Measurements from ENCODE around the gene PHTF1. TPM values are rescaled to one million over a fixed set of nuclear protein-coding genes. Genes with fewer than 3 reads are reported as not detected.

The PHTF1 gene
- polyA plus RNA-seq, 2 donors = 1.6 to 2.3 TPM

- H3K9me3 ChIP-seq (ENCODE audit: control insufficient read depth in 2 of 2, insufficient read depth in 1 of 2, low read depth in 1 of 2, low read length in 1 of 2) = no peaks in the 10 kb centered on the region
- no peak overlapping the region for H3K4me3 ChIP-seq (ENCODE audit: low read depth in 1 of 2, low read length in 2 of 2)
- no peaks in the 10 kb centered on the region for H3K4me1 ChIP-seq (ENCODE audit: control insufficient read depth in 2 of 2, insufficient read depth in 2 of 2, low read length in 1 of 2)
- H3K36me3 ChIP-seq (ENCODE audit: control insufficient read depth in 2 of 2, insufficient read depth in 2 of 2, low read length in 1 of 2) = peaks cover 0 to 2% of the 10 kb centered on the region in 2 donors
- no peaks in the 10 kb centered on the region for H3K27me3 ChIP-seq (ENCODE audit: control insufficient read depth in 1 of 2, insufficient read depth in 2 of 2, low read length in 2 of 2)
- no peak overlapping the region for H3K27ac ChIP-seq (ENCODE audit: low read depth in 2 of 2, low read length in 1 of 2)
- 73 to 94% methylated on average over 5 of the region's 5 CpGs for WGBS, 2 donors
These were observed 82.8 kb downstream of the PHTF1 start for GRCh38 chr1:113676524-113676923.

DNA sequence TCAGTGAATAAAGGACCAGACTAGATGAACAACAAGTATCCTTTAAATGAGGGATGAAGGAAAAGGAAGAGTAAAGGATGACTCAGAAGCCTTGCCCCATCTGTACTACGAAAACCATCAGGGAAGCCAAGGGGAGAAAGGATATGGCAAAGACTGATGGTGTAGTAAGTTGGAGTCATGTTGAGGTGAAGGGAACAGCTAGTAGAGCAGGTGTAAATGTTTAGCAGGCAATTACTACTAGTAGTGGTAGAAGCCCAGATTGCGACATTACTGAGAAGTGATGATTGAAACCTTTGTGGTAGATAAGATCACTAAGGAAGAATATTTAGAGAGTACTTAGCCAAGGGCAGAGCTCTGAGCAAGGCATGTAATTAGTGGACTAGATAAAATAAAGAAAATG lies 84.0 kb downstream of the PHTF1 start:
- Histone ChIP-seq H3K36me3 (ENCODE audit: control insufficient read depth in 2 of 2, insufficient read depth in 2 of 2, low read length in 1 of 2) (peaks cover 0 to 2% of the 10 kb centered on the region in 2 donors), H3K4me3 (ENCODE audit: low read depth in 1 of 2, low read length in 2 of 2) (no peak overlapping the region), H3K27ac (ENCODE audit: low read depth in 2 of 2, low read length in 1 of 2) (no peak overlapping the region), H3K9me3 (ENCODE audit: control insufficient read depth in 2 of 2, insufficient read depth in 1 of 2, low read depth in 1 of 2, low read length in 1 of 2) (no peaks in the 10 kb centered on the region), H3K27me3 (ENCODE audit: control insufficient read depth in 1 of 2, insufficient read depth in 2 of 2, low read length in 2 of 2) (no peaks in the 10 kb centered on the region), H3K4me1 (ENCODE audit: control insufficient read depth in 2 of 2, insufficient read depth in 2 of 2, low read length in 1 of 2) (no peaks in the 10 kb centered on the region)
- WGBS, 2 donors = 87 to 96% methylated on average over 2 of the region's 2 CpGs

GRCh38 chr1:113674591-113674990 lies 84.7 kb downstream of the PHTF1 start:
- H3K4me3 ChIP-seq (ENCODE audit: low read depth in 1 of 2, low read length in 2 of 2) = no peak overlapping the region
- peaks cover 0 to 2% of the 10 kb centered on the region in 2 donors for H3K36me3 ChIP-seq (ENCODE audit: control insufficient read depth in 2 of 2, insufficient read depth in 2 of 2, low read length in 1 of 2)
- H3K9me3 ChIP-seq (ENCODE audit: control insufficient read depth in 2 of 2, insufficient read depth in 1 of 2, low read depth in 1 of 2, low read length in 1 of 2) = no peaks in the 10 kb centered on the region
- H3K4me1 ChIP-seq (ENCODE audit: control insufficient read depth in 2 of 2, insufficient read depth in 2 of 2, low read length in 1 of 2) = no peaks in the 10 kb centered on the region
- H3K27me3 ChIP-seq (ENCODE audit: control insufficient read depth in 1 of 2, insufficient read depth in 2 of 2, low read length in 2 of 2) = no peaks in the 10 kb centered on the region
- 97 to 100% methylated on average over 1 of the region's 1 CpG for WGBS, 2 donors
- H3K27ac ChIP-seq (ENCODE audit: low read depth in 2 of 2, low read length in 1 of 2) = no peak overlapping the region

- 86 to 90% methylated on average over 4 of the region's 4 CpGs for WGBS, 2 donors
- Histone ChIP-seq H3K9me3 (ENCODE audit: control insufficient read depth in 2 of 2, insufficient read depth in 1 of 2, low read depth in 1 of 2, low read length in 1 of 2) (no peaks in the 10 kb centered on the region), H3K36me3 (ENCODE audit: control insufficient read depth in 2 of 2, insufficient read depth in 2 of 2, low read length in 1 of 2) (peaks cover 0 to 2% of the 10 kb centered on the region in 2 donors), H3K27me3 (ENCODE audit: control insufficient read depth in 1 of 2, insufficient read depth in 2 of 2, low read length in 2 of 2) (no peaks in the 10 kb centered on the region), H3K27ac (ENCODE audit: low read depth in 2 of 2, low read length in 1 of 2) (no peak overlapping the region), H3K4me3 (ENCODE audit: low read depth in 1 of 2, low read length in 2 of 2) (no peak overlapping the region), H3K4me1 (ENCODE audit: control insufficient read depth in 2 of 2, insufficient read depth in 2 of 2, low read length in 1 of 2) (no peaks in the 10 kb centered on the region)
These were observed 86.8 kb downstream of the PHTF1 start for GRCh38 chr1:113672491-113672890.

GRCh38 chr1:113670650-113671049 lies 88.6 kb downstream of the PHTF1 start:
- 96 to 99% methylated on average over 1 of the region's 1 CpG for WGBS, 2 donors
- Histone ChIP-seq H3K27me3 (ENCODE audit: control insufficient read depth in 1 of 2, insufficient read depth in 2 of 2, low read length in 2 of 2) (no peaks in the 10 kb centered on the region), H3K9me3 (ENCODE audit: control insufficient read depth in 2 of 2, insufficient read depth in 1 of 2, low read depth in 1 of 2, low read length in 1 of 2) (no peaks in the 10 kb centered on the region)

DNA sequence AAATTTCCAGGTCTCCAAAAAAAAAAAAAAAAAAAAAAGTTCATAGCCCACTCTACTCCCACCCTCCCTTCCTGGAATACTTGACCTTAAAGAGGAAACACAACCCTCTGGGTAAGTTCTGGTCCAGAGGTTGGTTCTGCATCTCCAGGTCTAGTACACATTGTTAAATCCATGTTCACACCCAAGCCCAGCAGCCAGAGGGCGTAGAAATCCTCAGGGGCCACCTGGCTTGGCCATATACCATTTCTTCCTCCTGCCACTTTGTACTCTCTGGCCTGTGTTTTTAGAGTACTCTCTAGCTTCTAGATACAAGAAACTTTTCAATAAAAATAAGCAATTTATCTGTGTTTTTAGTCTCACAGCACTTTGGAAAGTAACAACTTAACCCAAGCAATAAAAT lies 89.3 kb downstream of the PHTF1 start:
- 89 to 95% methylated on average over 1 of the region's 1 CpG for WGBS, 2 donors
- Histone ChIP-seq H3K4me3 (ENCODE audit: low read depth in 1 of 2, low read length in 2 of 2) (no peak overlapping the region), H3K36me3 (ENCODE audit: control insufficient read depth in 2 of 2, insufficient read depth in 2 of 2, low read length in 1 of 2) (peaks cover 0 to 2% of the 10 kb centered on the region in 2 donors), H3K9me3 (ENCODE audit: control insufficient read depth in 2 of 2, insufficient read depth in 1 of 2, low read depth in 1 of 2, low read length in 1 of 2) (no peaks in the 10 kb centered on the region), H3K27me3 (ENCODE audit: control insufficient read depth in 1 of 2, insufficient read depth in 2 of 2, low read length in 2 of 2) (no peaks in the 10 kb centered on the region), H3K4me1 (ENCODE audit: control insufficient read depth in 2 of 2, insufficient read depth in 2 of 2, low read length in 1 of 2) (no peaks in the 10 kb centered on the region), H3K27ac (ENCODE audit: low read depth in 2 of 2, low read length in 1 of 2) (no peak overlapping the region)

More at GRCh38 chr1:113670650-113671049, 88.6 kb downstream of the PHTF1 start:
- Histone ChIP-seq H3K27ac (ENCODE audit: low read depth in 2 of 2, low read length in 1 of 2) (no peak overlapping the region), H3K36me3 (ENCODE audit: control insufficient read depth in 2 of 2, insufficient read depth in 2 of 2, low read length in 1 of 2) (peaks cover 0 to 2% of the 10 kb centered on the region in 2 donors), H3K4me1 (ENCODE audit: control insufficient read depth in 2 of 2, insufficient read depth in 2 of 2, low read length in 1 of 2) (no peaks in the 10 kb centered on the region), H3K4me3 (ENCODE audit: low read depth in 1 of 2, low read length in 2 of 2) (no peak overlapping the region)

DNA sequence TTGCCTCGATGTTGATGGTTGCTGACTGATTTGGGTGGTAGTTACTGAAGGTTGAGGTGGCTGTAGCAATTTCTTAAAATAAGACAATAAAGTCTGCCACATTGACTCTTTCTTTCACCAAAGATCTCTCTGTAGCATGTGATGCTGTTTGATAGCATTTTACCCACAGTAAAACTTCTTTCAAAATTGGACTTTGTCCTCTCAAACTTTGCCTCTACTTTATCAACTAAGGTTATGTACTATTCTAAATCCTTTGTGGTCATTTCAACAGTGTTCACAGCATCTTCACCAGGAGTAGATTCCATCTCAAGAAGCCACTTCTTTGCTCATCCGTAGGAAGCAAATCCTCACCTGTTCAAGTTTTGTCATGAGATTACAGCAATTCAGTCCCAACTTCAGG lies 93.2 kb downstream of the PHTF1 start:
- no peaks in the 10 kb centered on the region for H3K36me3 ChIP-seq (ENCODE audit: control insufficient read depth in 2 of 2, insufficient read depth in 2 of 2, low read length in 1 of 2)
- 96 to 97% methylated on average over 2 of the region's 2 CpGs for WGBS, 2 donors
- no peak overlapping the region for H3K4me3 ChIP-seq (ENCODE audit: low read depth in 1 of 2, low read length in 2 of 2)
- H3K27me3 ChIP-seq (ENCODE audit: control insufficient read depth in 1 of 2, insufficient read depth in 2 of 2, low read length in 2 of 2) = no peaks in the 10 kb centered on the region
- H3K4me1 ChIP-seq (ENCODE audit: control insufficient read depth in 2 of 2, insufficient read depth in 2 of 2, low read length in 1 of 2) = no peaks in the 10 kb centered on the region
- H3K27ac ChIP-seq (ENCODE audit: low read depth in 2 of 2, low read length in 1 of 2) = no peak overlapping the region
- H3K9me3 ChIP-seq (ENCODE audit: control insufficient read depth in 2 of 2, insufficient read depth in 1 of 2, low read depth in 1 of 2, low read length in 1 of 2) = no peaks in the 10 kb centered on the region

DNA sequence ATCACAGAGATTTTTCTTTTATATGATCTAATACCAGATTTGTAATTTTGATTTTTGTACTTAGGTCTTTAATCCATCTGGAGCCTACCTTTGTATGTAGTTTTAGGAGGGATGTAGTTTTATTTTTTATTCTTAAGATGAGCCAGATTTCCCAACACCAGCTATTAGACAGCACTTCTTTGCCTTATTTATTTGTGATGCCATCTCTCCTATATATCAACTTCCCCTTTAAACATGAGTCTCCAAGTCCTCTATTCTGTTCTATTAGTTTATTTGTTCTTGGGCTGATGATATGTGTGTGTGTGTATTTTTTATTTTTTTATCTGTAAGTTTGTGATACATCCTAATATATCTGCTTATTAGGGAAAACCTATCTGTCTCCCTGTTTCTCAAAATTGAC lies 94.2 kb downstream of the PHTF1 start:
- Histone ChIP-seq H3K9me3 (ENCODE audit: control insufficient read depth in 2 of 2, insufficient read depth in 1 of 2, low read depth in 1 of 2, low read length in 1 of 2) (no peaks in the 10 kb centered on the region), H3K27ac (ENCODE audit: low read depth in 2 of 2, low read length in 1 of 2) (no peak overlapping the region), H3K27me3 (ENCODE audit: control insufficient read depth in 1 of 2, insufficient read depth in 2 of 2, low read length in 2 of 2) (no peaks in the 10 kb centered on the region), H3K36me3 (ENCODE audit: control insufficient read depth in 2 of 2, insufficient read depth in 2 of 2, low read length in 1 of 2) (no peaks in the 10 kb centered on the region), H3K4me1 (ENCODE audit: control insufficient read depth in 2 of 2, insufficient read depth in 2 of 2, low read length in 1 of 2) (no peaks in the 10 kb centered on the region), H3K4me3 (ENCODE audit: low read depth in 1 of 2, low read length in 2 of 2) (no peak overlapping the region)

- no peaks in the 10 kb centered on the region for H3K36me3 ChIP-seq (ENCODE audit: control insufficient read depth in 2 of 2, insufficient read depth in 2 of 2, low read length in 1 of 2)
- no peaks in the 10 kb centered on the region for H3K9me3 ChIP-seq (ENCODE audit: control insufficient read depth in 2 of 2, insufficient read depth in 1 of 2, low read depth in 1 of 2, low read length in 1 of 2)
- 69 to 79% methylated on average over 5 of the region's 5 CpGs for WGBS, 2 donors
- no peak overlapping the region for H3K27ac ChIP-seq (ENCODE audit: low read depth in 2 of 2, low read length in 1 of 2)
- no peaks in the 10 kb centered on the region for H3K27me3 ChIP-seq (ENCODE audit: control insufficient read depth in 1 of 2, insufficient read depth in 2 of 2, low read length in 2 of 2)
- no peak overlapping the region for H3K4me3 ChIP-seq (ENCODE audit: low read depth in 1 of 2, low read length in 2 of 2)
- no peaks in the 10 kb centered on the region for H3K4me1 ChIP-seq (ENCODE audit: control insufficient read depth in 2 of 2, insufficient read depth in 2 of 2, low read length in 1 of 2)
These were observed 95.9 kb downstream of the PHTF1 start for GRCh38 chr1:113663165-113663951.

- no peaks in the 10 kb centered on the region for H3K4me1 ChIP-seq (ENCODE audit: control insufficient read depth in 2 of 2, insufficient read depth in 2 of 2, low read length in 1 of 2)
- H3K9me3 ChIP-seq (ENCODE audit: control insufficient read depth in 2 of 2, insufficient read depth in 1 of 2, low read depth in 1 of 2, low read length in 1 of 2) = no peaks in the 10 kb centered on the region
- H3K27ac ChIP-seq (ENCODE audit: low read depth in 2 of 2, low read length in 1 of 2) = no peak overlapping the region
- H3K4me3 ChIP-seq (ENCODE audit: low read depth in 1 of 2, low read length in 2 of 2) = no peak overlapping the region
- no peaks in the 10 kb centered on the region for H3K27me3 ChIP-seq (ENCODE audit: control insufficient read depth in 1 of 2, insufficient read depth in 2 of 2, low read length in 2 of 2)
- H3K36me3 ChIP-seq (ENCODE audit: control insufficient read depth in 2 of 2, insufficient read depth in 2 of 2, low read length in 1 of 2) = no peaks in the 10 kb centered on the region
- WGBS, 2 donors = 90 to 98% methylated on average over 1 of the region's 1 CpG
These were observed 97.2 kb downstream of the PHTF1 start for GRCh38 chr1:113662101-113662500.
